Activated CD4-positive, alpha-beta T cell treated with anti-CD3 and anti-CD28 coated beads for 24 hours (primary cell): ENCODE measurements around the gene NUTM2G.
"Not testable (repeated sequence)": the region's sequence is repeated elsewhere in the genome, so short reads cannot be mapped to it uniquely, and the experiment has no call there.

ENCODE experiments used
- DNase-seq, 2 donors: peaks; one replicate each; pipeline ENCODE4 v3.0.0-alpha.2; 2020; ENCODE audit warnings: low read depth in 2 of 2

The NUTM2G gene

GRCh38 chr9:96949346-96949745, 20.7 kb downstream of the NUTM2G start:
- DNase-seq = not testable (repeated sequence)

DNA sequence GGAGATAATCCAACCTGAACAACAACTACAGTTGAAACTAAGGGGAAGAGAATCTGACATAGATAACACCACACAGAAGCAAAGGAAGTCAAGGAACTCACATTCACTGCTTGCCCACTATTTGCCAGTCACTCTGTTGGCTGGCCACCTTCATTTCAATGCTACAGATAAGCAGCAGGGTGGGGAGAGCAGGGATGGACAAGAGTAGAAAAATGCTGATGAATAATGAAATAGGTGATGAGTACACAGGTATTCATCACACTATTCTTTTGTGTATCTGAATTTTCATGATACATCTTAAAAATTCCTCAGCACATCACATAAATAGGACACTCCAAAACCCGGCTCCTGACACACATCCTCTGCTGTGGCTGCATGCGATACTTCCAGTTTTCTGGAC, 21.9 kb downstream of the NUTM2G start:
- not testable (repeated sequence) for DNase-seq

GRCh38 chr9:96967591-96967990, 38.9 kb downstream of the NUTM2G start:
- not testable (repeated sequence) for DNase-seq

DNA sequence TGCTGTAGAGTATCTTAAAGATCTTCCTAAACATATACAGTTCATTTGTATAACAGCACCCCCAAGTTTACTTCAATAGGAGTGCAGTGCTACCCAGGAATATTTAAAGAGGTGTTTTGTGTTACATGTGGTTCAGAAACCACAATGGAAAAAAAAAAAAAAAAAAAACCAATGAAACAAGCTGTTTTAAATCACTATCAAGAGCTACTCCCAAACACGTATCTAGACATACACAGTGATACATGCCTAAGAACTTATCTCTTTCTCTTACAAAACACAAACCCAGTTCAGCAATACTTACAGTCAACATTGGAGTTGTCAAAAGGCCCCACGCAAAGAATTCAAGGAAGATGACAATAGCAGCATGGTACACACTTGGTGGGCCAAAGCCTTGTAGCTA, 43.9 kb downstream of the NUTM2G start:
- not testable (repeated sequence) for DNase-seq

DNA sequence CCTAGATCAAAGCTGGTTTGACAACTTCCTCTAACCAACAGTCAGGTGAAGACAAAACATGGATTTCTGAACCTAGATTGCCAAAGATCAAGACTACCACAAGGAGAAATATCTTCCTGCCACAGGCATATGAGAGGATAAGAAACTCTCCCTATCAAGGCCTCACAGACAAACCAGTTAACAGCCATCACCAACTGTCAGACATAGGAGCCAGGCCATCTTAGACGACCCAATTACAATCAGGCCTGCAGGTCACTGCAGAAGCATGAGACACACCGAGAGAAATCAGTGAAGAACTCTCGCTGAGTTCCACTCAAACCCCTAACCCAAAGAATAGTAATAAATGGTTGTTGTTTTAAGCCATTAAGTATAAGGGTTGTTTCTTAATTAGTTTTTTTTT, 45.4 kb downstream of the NUTM2G start:
- DNase-seq = not testable (repeated sequence)

- not testable (repeated sequence) for DNase-seq
Measured at GRCh38 chr9:96983496-96984122, 55.0 kb downstream of the NUTM2G start.

- DNase-seq = not testable (repeated sequence)
Measured at GRCh38 chr9:96984139-96984538, 55.5 kb downstream of the NUTM2G start.

GRCh38 chr9:96984887-96985286, 56.2 kb downstream of the NUTM2G start:
- not testable (repeated sequence) for DNase-seq
